GM18520 (cell line): ENCODE data around the gene C6orf89.
A peak's percentile ranks its signal among the peaks of the same experiment; 100 is the strongest.

Experiments used
- ATAC-seq: cut with Tn5 transposase; IDR thresholded peaks from one replicate; pipeline ENCODE4 v1.9.1; 2021; ENCODE audit not compliant: unreplicated experiment

The C6orf89 gene

GRCh38 chr6:36851626-36852025, 34.1 kb upstream of the C6orf89 start:
- ATAC-seq, result no peak

- ATAC-seq, result no peak
Measured at GRCh38 chr6:36852481-36853147, 33.1 kb upstream of the C6orf89 start.

- no peak for ATAC-seq
Measured at GRCh38 chr6:36853325-36853724, 32.4 kb upstream of the C6orf89 start.

DNA sequence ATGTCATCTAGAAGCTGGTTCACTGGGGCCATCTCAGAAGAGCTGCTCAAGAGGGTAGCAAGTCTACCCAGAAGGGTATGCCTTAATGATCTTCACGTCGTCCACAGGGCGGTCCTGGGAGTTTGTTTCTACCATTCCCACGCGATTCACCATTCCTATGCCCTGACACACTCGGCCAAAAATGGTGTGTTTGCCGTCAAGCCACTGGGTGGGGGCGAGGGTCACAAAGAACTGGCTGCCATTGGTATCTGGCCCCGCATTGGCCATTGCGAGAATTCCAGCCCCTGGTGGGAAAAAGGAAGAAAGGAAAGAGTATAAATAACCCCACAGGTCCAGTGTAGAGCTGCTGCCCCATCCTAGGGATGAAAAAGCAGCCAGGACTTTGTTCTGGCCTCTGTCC, 30.0 kb upstream of the C6orf89 start:
- ATAC-seq, result no peak

DNA sequence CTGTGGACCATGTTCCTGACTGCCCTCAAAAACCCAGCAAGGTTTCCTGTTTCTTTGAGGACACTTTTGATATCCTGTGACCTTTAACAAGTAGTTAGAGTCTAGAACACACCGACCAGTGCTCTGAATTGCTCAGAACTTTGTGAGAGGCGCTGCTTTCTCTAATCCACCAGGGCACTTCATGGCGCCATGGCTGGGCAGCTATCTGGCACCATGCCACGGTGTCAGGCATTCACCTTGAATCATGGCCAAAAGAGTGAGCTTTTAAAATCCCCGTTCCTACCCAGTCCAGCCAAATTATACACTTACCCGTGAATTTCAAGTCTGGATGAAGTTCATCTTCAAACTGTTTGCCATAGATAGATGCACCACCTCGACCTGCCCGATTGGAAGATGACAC, 29.5 kb upstream of the C6orf89 start:
- ATAC-seq, result no peak

DNA sequence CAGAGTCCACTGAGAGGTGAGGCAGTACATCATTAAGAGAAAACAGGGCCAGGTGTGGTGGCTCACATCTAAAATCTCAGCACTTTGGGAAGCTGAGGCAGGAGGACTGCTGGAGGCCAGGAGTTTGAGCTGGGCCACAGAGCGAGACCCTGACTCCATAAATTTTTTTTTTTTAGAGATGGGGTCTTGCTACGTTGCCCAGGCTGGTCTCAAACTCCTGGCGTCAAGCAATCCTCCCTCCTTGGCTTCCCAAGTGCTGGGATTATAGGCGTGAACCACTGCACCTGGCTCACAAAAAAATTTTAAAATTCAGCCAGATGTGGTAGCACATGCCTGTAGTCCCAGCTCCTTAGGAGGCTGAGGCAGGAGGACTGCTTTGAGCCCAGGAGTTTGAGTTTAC, 28.4 kb upstream of the C6orf89 start:
- ATAC-seq, result no peak

GRCh38 chr6:36858407-36858981, 27.3 kb upstream of the C6orf89 start:
- no peak for ATAC-seq

DNA sequence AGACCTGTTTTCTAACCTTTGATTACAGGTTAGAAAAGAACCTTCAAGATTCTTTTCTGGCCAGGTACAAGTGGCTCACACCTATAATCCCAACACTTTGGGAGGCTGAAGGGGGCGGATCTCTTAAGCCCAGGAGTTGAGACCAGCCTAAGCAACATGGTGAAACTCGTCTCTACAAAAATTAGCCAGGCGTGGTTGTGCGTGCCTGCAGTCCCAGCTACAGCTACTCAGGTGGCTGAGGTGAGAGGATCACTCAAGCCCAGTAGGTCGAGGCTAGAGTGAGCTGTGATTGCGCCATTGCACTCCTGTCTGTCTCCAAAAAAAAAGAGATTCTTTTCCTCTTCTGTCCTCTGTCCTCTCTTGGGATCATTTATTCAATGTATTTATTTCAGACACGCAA, 25.6 kb upstream of the C6orf89 start:
- ATAC-seq, result no peak

GRCh38 chr6:36862164-36862847, 23.4 kb upstream of the C6orf89 start:
- ATAC-seq, result no peak

DNA sequence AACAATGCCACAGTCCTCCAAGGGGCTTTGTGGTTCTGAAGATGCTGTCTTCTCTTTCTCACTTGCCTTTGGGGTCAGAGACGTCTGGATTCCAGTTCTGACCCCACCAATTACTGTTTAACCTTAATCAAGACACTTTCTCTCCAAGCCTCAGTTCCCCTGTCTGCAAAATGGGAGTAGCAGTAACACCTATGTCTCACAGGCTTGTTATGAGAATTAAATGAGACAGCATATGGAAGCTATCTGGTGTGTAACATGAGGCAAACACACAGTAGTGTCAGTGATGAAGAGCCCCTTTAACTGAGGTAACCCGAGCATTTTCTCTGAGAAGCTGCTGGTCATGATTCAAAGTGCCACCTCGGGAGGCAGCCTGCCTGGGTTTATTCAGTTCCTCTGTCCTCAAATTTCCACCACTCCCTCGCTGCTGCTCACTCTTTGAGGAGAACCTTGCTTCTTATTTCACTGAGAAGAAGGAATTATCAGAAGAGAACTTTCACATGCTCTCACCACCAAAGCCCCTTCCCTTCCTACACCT, 22.8 kb upstream of the C6orf89 start:
- no peak for ATAC-seq

DNA sequence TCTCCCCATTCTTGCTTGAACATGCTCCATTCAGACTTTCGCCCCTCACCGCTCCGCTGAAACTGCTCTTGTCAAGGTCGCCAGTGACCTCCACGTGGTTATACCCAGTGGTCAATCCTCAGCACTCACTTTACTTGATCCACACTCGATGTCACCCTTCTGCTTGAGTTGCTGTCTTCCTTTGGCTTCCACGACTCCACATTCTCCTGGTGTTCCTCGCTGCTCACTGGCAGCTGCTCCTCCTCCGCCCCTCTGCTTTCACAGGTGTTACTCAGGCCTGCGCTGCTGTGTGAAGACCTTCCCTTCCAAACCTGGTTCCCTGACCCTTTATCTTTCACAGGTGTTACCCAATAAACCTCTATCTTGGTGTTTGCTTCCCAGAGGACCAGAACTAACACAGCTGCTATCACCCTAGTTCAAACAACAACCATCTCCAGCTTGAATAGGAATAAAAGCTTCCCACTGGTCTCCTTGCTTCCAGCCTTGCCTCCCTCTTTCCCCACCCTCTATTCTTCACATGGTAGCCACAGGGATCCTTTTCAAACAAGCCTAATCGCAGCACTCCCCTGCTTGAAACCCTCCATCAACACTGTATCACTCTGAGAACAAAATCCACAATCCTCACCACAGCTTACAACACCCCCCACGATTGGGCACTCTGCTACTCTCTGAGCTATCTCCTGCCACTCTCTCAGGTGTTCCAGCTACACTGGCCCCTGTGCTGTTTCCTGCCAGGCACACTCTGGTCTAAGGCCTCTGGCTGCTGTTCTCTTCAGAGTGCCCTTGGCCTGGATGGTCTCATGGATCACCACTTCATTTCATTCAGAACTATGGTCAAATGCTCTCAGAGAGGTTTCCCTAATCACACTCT, 21.8 kb upstream of the C6orf89 start:
- ATAC-seq, result no peak

DNA sequence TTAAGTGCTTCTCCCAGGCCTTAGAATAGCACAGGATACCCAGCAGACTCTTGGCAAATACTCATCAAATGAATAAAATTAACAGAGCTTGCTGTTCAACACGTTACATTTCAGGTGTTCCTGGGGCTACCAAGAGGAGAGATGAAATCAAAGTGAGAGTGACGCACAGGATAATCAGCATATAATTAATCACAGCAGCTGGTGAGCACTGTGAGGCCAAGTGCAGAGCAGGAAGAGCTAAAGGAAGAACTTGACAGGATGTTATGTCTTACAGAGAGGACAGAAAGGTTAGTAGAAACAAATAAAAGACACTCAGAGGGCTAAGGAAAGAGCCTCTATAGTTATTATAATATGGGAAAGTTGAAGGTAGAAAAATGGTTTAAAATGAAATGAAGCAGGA, 19.9 kb upstream of the C6orf89 start:
- ATAC-seq, result no peak

GRCh38 chr6:36867471-36868224, 18.1 kb upstream of the C6orf89 start:
- no peak for ATAC-seq

DNA sequence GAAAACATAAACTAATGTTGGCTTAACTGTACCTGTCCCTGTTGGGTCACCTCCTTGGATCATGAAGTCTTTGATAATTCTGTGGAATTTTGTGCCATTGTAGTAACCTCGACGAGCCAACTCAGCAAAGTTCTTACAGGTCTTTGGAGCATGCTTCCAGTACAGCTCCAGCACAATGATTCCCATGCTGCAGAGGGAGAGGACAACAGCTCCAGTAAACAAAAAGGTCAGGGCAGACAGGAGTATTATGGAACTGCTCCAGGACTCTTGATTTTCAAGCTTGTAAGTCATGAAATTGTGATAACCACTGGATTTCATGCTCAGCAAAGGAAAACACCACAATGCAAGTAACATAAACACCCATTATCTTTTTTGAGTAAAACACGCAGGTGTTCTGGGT, 14.1 kb upstream of the C6orf89 start:
- no peak for ATAC-seq

DNA sequence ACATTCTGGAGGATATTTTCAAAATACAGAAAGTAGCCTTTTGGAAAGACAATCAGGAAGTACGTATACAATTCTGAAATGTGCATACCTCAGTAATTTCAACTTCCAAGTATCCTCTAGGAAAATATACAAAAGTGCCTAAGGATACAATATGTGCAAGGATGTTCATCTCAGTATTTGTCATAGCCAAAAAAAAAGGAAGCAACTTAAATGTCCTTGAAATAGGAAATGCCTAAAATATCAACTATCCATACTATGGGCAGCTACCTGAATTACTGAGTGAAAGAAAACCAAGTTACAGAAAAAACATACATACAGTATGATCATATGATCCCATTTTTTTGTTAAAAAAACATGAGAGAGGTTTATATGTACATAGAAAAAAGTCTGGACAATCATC, 12.6 kb upstream of the C6orf89 start:
- no peak for ATAC-seq

- no peak for ATAC-seq
Measured at GRCh38 chr6:36873612-36874442, 11.9 kb upstream of the C6orf89 start.

DNA sequence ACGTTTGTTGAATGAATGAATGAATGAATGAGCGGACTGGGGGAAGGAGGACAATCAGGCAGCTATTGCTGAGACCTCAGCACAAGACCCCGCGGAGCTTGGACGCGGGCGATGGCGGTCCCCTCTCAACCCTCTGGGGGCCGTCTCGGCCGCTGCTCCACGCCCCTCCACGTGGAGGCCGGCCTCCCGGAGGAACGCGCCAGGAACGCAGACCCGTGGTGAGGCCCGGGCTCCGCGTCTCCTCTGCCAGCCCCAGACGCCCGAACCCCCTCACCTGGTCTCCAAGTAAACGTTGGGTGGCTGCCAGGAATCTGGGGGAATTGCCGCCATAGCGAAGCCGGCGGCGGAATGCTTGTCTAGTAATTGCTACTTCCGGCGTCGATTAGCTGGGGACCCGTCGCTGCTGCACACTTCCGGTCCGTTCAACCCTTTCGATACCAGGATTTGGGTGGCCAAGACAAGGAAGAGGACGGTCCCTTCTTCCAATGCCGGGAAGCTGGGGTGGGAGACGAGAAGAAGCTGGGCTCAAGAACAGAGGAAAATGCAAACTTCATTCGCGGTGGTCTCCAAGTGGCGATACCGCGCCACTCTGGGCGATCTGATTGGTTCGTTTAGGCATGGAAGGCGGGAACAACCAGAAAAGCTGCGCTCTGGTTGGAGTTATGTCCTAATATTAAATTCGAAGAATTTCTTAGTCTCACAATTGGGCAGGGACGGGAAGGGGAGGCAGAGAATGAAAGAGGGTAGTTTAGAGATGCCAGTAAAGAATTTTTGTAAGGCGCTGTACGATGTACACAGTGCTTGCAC, 11.1 kb upstream of the C6orf89 start, which contains the start of gene PPIL1:
TSS of gene PPIL1 (minus strand) at position 361 of the 807 bp plus-strand sequence. CDS start at position 330, 31 bp downstream.
- peak; percentile 70 for ATAC-seq

DNA sequence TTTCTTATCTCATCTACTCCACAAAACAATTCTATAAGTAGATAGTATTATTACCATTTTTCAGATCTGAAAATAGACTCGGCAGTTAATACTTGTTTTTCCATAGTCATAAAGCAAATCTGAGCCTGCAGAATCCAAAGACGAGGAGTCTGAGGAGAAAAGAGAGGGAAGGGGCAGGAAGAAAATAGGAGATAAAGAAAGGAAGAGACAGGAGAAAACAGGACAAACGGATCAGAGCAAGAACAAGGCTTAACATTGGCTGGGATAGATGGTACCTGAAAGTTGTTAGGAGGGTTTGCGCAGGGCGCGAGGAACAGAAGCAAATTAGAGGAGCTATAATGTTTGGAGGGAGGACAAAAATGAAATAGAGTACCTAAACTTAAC, 10.5 kb upstream of the C6orf89 start:
- ATAC-seq, result no peak

DNA sequence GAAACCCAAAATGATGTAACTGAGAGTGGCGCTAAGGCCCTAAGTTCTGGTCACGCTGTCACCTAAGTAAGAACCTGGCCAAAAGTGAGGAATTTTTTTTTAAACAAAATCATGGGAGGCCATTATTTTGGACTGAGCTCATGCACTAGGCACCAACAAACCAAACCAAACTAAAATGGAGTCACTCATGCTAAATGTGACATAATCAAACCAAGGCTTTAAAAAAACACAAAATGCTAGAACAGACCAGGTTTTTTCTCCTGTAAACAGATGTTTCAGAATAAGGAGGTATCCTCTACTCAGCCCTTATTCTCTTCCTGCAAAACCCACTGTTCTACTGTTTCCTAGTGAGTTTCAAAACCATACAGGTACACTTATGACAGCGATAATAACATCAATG, 1.1 kb upstream of the C6orf89 start:
- ATAC-seq, result no peak
